ENCODE measurements around the gene MYL6B. TPM values are rescaled to one million over a fixed set of nuclear protein-coding genes. Genes with fewer than 3 reads are reported as not detected.

The MYL6B gene
- total RNA-seq, 2 donors from 2014 or later, result 66.4 to 203 TPM

GRCh38 chr12:56158029-56158925, 5.9 kb downstream of the MYL6B start, which contains the start of gene MYL6:
Gene MYL6, plus strand, starts transcription at chr12:56158359. Its CDS starts 43 bp downstream, at chr12:56158402.
- intact Hi-C loops (cut with DNase I), result loop anchor here (2.0 to 5.0 kb wide), 2 partner anchors 31 to 41 kb away; partner anchors contain the start of genes RPL41 and ZC3H10
- H3K27ac ChIP-seq, result peak within 1 kb of the TSS; percentile 97 to 98
- DNase-seq (ENCODE audit: low spot score), result peak; percentile 99
- H3K4me1 ChIP-seq (replicated peaks), result peaks cover 12% of the 10 kb centered on the region
- no peaks in the 10 kb centered on the region for H3K27me3 ChIP-seq (replicated peaks; ENCODE audit: insufficient read depth)
- WGBS, result under 1% methylated on average over 21 of the region's 30 CpGs
- H3K9me3 ChIP-seq, result no peaks in the 10 kb centered on the region
- TF ChIP-seq CTCF (IDR thresholded peaks at IDR 0.05), result peak in 1 of 4 experiments; percentile 18
- peak; percentile 100 for TF ChIP-seq POLR2AphosphoS5 (IDR thresholded peaks at IDR 0.05)
- peak; percentile 100 for TF ChIP-seq POLR2A (IDR thresholded peaks at IDR 0.05)
- H3K36me3 ChIP-seq, result peaks cover 5 to 12% of the 10 kb centered on the region in 2 donors
- H3K4me3 ChIP-seq, result peak within 1 kb of the TSS; percentile 58 to 71

DNA sequence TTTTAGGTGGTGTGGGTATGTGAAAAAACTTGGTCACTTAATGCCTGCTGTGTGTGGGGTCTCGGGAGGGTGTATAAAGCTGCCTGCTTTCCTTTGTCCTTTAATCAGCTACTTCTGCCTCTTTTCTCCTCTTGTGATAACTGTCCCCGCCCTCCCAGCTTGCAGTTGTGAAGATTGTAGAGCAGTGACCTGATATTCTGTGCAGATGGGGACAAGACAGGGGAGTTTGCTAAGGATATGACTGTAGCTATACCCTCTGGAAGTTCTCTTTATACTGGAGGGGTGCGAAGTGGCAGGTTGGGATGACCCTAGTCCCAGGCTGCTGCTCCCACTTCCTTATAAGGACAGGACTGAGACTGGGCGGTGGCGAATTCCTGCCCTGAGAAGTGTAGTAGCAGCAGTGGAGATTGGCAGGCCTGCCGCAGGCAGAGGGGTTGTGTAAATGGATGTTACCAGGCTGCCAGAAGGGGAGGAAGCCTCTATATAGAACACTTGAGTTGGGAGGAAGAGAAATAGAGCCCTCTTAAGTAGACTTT, 6.6 kb downstream of the MYL6B start:
- peak; percentile 94 for TF ChIP-seq POLR2AphosphoS5 (IDR thresholded peaks at IDR 0.05)
- TF ChIP-seq POLR2A (IDR thresholded peaks at IDR 0.05), result peak; percentile 78
- TF ChIP-seq CTCF (IDR thresholded peaks at IDR 0.05), result peak in 1 of 4 experiments; percentile 19
- Histone ChIP-seq H3K27me3 (replicated peaks; ENCODE audit: insufficient read depth) (no peaks in the 10 kb centered on the region), H3K36me3 (peaks cover 5 to 12% of the 10 kb centered on the region in 2 donors), H3K4me3 (peak overlapping the region; percentile 58 to 71), H3K9me3 (no peaks in the 10 kb centered on the region), H3K27ac (peak overlapping the region; percentile 97 to 98), H3K4me1 (replicated peaks) (peaks cover 12% of the 10 kb centered on the region)
- WGBS, result 0% methylated on average over 6 of the region's 6 CpGs
- intact Hi-C loops (cut with DNase I), result loop anchor here (2.0 to 5.0 kb wide), 2 partner anchors 32 to 42 kb away; partner anchors contain the start of genes RPL41 and ZC3H10
- peak; percentile 88 for DNase-seq (ENCODE audit: low spot score)

DNA sequence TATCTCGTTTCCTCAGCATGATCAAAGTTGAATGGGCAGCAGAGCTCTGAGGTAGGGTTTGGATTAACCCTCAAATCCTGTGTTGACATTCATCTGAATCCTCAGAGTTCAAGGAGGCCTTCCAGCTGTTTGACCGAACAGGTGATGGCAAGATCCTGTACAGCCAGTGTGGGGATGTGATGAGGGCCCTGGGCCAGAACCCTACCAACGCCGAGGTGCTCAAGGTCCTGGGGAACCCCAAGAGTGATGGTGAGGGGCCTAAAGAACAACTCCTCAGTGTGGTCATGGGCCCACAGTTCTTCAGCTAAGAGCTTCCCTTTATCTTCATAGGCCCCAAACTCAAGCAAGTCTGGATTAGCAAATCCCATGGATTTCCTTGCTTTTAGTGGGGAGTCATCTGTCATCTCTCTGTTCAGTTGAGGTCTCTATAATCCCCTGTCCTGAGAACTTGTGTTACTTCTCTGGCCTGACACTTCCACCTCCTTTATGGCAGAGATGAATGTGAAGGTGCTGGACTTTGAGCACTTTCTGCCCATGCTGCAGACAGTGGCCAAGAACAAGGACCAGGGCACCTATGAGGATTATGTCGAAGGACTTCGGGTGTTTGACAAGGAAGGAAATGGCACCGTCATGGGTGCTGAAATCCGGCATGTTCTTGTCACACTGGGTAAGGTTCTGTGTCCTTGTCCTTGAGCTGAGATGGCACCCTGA, 7.2 kb downstream of the MYL6B start:
- Histone ChIP-seq H3K27me3 (replicated peaks; ENCODE audit: insufficient read depth) (no peaks in the 10 kb centered on the region), H3K27ac (peak overlapping the region; percentile 97 to 98), H3K4me1 (replicated peaks) (peaks cover 12% of the 10 kb centered on the region), H3K9me3 (no peaks in the 10 kb centered on the region), H3K4me3 (peak overlapping the region; percentile 58 to 71), H3K36me3 (peaks cover 5 to 12% of the 10 kb centered on the region in 2 donors)
- intact Hi-C loops (cut with DNase I), result loop anchor here (2.0 to 5.0 kb wide), 2 partner anchors 33 to 42 kb away; partner anchors contain the start of genes RPL41 and ZC3H10
- no peak for DNase-seq (ENCODE audit: low spot score)
- WGBS, result 11% methylated on average over 8 of the region's 8 CpGs
- no peak for TF ChIP-seq POLR2AphosphoS5 (IDR thresholded peaks at IDR 0.05)
- no peak for TF ChIP-seq POLR2A (IDR thresholded peaks at IDR 0.05)

DNA sequence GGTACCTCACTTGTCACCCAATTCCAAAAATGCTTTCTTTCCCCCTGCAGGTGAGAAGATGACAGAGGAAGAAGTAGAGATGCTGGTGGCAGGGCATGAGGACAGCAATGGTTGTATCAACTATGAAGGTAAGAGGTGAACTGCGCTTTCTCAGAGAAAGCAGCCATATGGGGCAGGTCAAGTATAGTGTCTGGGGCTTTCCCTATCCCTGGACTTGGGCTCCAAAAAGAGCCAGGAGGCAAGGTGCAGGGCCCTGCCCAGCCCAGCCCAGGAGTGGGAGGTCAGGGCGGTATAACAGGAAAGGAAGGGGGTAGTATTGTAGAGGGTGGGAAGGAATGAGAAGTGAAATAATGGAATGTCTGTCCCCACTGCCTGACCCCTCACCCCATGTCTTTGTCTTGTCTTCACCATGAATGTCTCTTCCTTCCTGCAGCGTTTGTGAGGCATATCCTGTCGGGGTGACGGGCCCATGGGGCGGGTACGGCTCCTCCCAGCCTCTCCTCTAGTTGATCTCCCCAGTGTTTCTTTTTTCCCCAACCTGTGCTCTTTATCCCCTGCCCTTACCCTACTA, 7.9 kb downstream of the MYL6B start:
- no peaks in the 10 kb centered on the region for H3K9me3 ChIP-seq
- H3K4me1 ChIP-seq (replicated peaks), result peaks cover 12% of the 10 kb centered on the region
- 42% methylated on average over 7 of the region's 7 CpGs for WGBS
- no peak for DNase-seq (ENCODE audit: low spot score)
- intact Hi-C loops (cut with DNase I), result no loop called here
- peak overlapping the region; percentile 97 to 98 for H3K27ac ChIP-seq
- H3K36me3 ChIP-seq, result peaks cover 5 to 12% of the 10 kb centered on the region in 2 donors
- TF ChIP-seq CTCF (IDR thresholded peaks at IDR 0.05), result peak in 1 of 4 experiments; percentile 11
- no peak for TF ChIP-seq POLR2A (IDR thresholded peaks at IDR 0.05)
- peak overlapping the region; percentile 58 to 71 for H3K4me3 ChIP-seq
- H3K27me3 ChIP-seq (replicated peaks; ENCODE audit: insufficient read depth), result no peaks in the 10 kb centered on the region
